Inflammatory macrophage treated with lipopolysaccharide for 4 hours (primary cell): ENCODE data around the gene ZFP42.
"Not testable (repeated sequence)": the region's sequence is repeated elsewhere in the genome, so short reads cannot be mapped to it uniquely, and the experiment has no call there.

Source experiments
- DNase-seq: peaks from one replicate; pipeline ENCODE4 v3.0.0-alpha.2; 2020

ZFP42 gene

GRCh38 chr4:187995322-187996207 lies at the start of gene ZFP42:
Gene ZFP42, plus strand, starts transcription at chr4:187995771. Its CDS starts 7,037 bp downstream, at chr4:188002808.
- DNase-seq = no peak

- DNase-seq = no peak
Observed at GRCh38 chr4:187961171-187961570, 34.4 kb upstream of the ZFP42 start.

GRCh38 chr4:187961961-187962360 lies 33.6 kb upstream of the ZFP42 start:
- no peak for DNase-seq

GRCh38 chr4:187962926-187963325 lies 32.6 kb upstream of the ZFP42 start:
- no peak for DNase-seq

GRCh38 chr4:187965726-187966125 lies 29.8 kb upstream of the ZFP42 start:
- DNase-seq = no peak

GRCh38 chr4:187972135-187972534 lies 23.4 kb upstream of the ZFP42 start:
- no peak for DNase-seq

GRCh38 chr4:187983746-187984145 lies 11.8 kb upstream of the ZFP42 start:
- DNase-seq = no peak

- DNase-seq = no peak
Observed at GRCh38 chr4:187992971-187993370, 2.6 kb upstream of the ZFP42 start.

- no peak for DNase-seq
Observed at GRCh38 chr4:187993827-187994226, 1.7 kb upstream of the ZFP42 start.

- no peak for DNase-seq
Observed at GRCh38 chr4:187996502-187997177, 1.1 kb downstream of the ZFP42 start.

- not testable (repeated sequence) for DNase-seq
Observed at GRCh38 chr4:187997991-187998390, 2.4 kb downstream of the ZFP42 start.

GRCh38 chr4:187999406-187999932 lies 3.9 kb downstream of the ZFP42 start:
- DNase-seq = no peak

- no peak for DNase-seq
Observed at GRCh38 chr4:188002323-188002722, 6.8 kb downstream of the ZFP42 start.

- DNase-seq = no peak
Observed at GRCh38 chr4:188002751-188003150, 7.2 kb downstream of the ZFP42 start.

- DNase-seq = no peak
Observed at GRCh38 chr4:188005561-188005960, 10.0 kb downstream of the ZFP42 start.

GRCh38 chr4:188006285-188006848 lies 10.8 kb downstream of the ZFP42 start:
- DNase-seq = no peak

- no peak for DNase-seq
Observed at GRCh38 chr4:188008377-188008776, 12.8 kb downstream of the ZFP42 start.

GRCh38 chr4:188012426-188012945 lies 16.9 kb downstream of the ZFP42 start:
- no peak for DNase-seq

GRCh38 chr4:188015025-188015940 lies 19.7 kb downstream of the ZFP42 start:
- no peak for DNase-seq

GRCh38 chr4:188016754-188017153 lies 21.2 kb downstream of the ZFP42 start:
- DNase-seq = no peak

- DNase-seq = no peak
Observed at GRCh38 chr4:188018262-188018661, 22.7 kb downstream of the ZFP42 start.

GRCh38 chr4:188021548-188022249 lies 26.1 kb downstream of the ZFP42 start:
- no peak for DNase-seq
